K562 (cell line): ENCODE results near the gene SLC34A1. TPM values are rescaled to one million over a fixed set of nuclear protein-coding genes. Genes with fewer than 3 reads are reported as not detected.

Experiments used
- ATAC-seq: fragments of 200-7000 bp; cut with Tn5 transposase; 3 replicates; pipeline ENCODE4 v1.9.1; 2020; ENCODE audit warnings: moderate library complexity
- BruUV-seq: library from RNA; stranded (reverse); fragments of 400-500 nt; replicated peaks from 2 replicates; lab custom pipeline; 2021; lab: Mats Ljungman, UMichigan
- CTCF ChIA-PET: fragments of 300-600 bp; formaldehyde crosslinking; extraction: SDS; loops from one replicate; lab custom pipeline; 2021; ENCODE audit warnings: low intra/inter-chr PET ratio; lab: Yijun Ruan, JAX
- POLR2A ChIA-PET: fragments of 300-600, 350-650 bp; sonication (Branson Sonifier 250); formaldehyde crosslinking; extraction: SDS; loops from one replicate; lab custom pipeline; 2021; ENCODE audit warnings: antibody characterized with exemption, inconsistent platforms; lab: Yijun Ruan, JAX
- DNase-seq, 4 experiments: peaks; one replicate each; pipeline versions ENCODE4 v3.0.0 to v3.0.0-alpha.2; 2011 to 2018; ENCODE audit warnings: low spot score in 3 of 4, mixed read lengths in 3 of 4; ENCODE audit errors: extremely low read depth in 1 of 4
- FAIRE-seq: peaks from 2 replicates; lab custom pipeline; 2011; peaks lifted over from hg19 to GRCh38; lab: Jason Lieb, UNC
- H2AFZ ChIP-seq: 2 replicates; pipeline ENCODE4 v1.6.0; 2011; ENCODE audit warnings: low read depth, low read length, control low read depth, inconsistent platforms
- H3K27ac ChIP-seq: fragments of 200-600 bp; 3 replicates; pipeline ENCODE4 v1.8.0; 2011; ENCODE audit warnings: low read depth, mild to moderate bottlenecking, control low read depth, inconsistent platforms, low read length, moderate library complexity, mixed read lengths; ENCODE audit errors: extremely low read depth
- H3K27me3 ChIP-seq, 2 experiments: fragments of 300-600 bp in 1 of 2; 2 replicates in 1 of 2; 3 replicates in 1 of 2; pipeline versions ENCODE4 v1.6.0 to v1.8.0; 2011; ENCODE audit warnings: inconsistent platforms in 2 of 2, low read length in 2 of 2, mild to moderate bottlenecking in 1 of 2, mixed read lengths in 1 of 2, moderate library complexity in 1 of 2; ENCODE audit not compliant: control insufficient read depth in 2 of 2, insufficient read depth in 2 of 2
- H3K36me3 ChIP-seq: fragments of 300-600 bp; 3 replicates; pipeline ENCODE4 v1.8.0; 2011; ENCODE audit warnings: mild to moderate bottlenecking, low read length, inconsistent platforms; ENCODE audit not compliant: control insufficient read depth, insufficient read depth
- H3K4me1 ChIP-seq, 2 experiments: fragments of 200-600 bp in 1 of 2; replicated peaks in 1 of 2; 2 replicates in 1 of 2; 3 replicates in 1 of 2; pipeline versions ENCODE4 v1.5.1 to v1.8.0; 2011; ENCODE audit warnings: inconsistent platforms in 2 of 2, low read length in 2 of 2, mild to moderate bottlenecking in 1 of 2, mixed read lengths in 1 of 2, moderate library complexity in 1 of 2; ENCODE audit not compliant: control insufficient read depth in 2 of 2, insufficient read depth in 2 of 2
- H3K4me2 ChIP-seq: 2 replicates; pipeline ENCODE4 v1.6.1; 2011; ENCODE audit warnings: low read length, control low read depth, inconsistent platforms, mixed read lengths; ENCODE audit not compliant: insufficient read depth
- H3K4me3 ChIP-seq: fragments of 200-600 bp; sonication (generic), shearing (Covaris generic); 2 replicates; pipeline ENCODE4 v1.5.1; 2016; ENCODE audit warnings: control low read depth, inconsistent platforms
- H3K79me2 ChIP-seq: fragments of 200-600 bp; 3 replicates; pipeline ENCODE4 v1.8.0; 2011; ENCODE audit warnings: low read length, inconsistent platforms; ENCODE audit not compliant: control insufficient read depth, insufficient read depth
- H3K9ac ChIP-seq, 2 experiments: 2 replicates each; pipeline versions ENCODE4 v1.6.0 to v1.6.1; 2011; ENCODE audit warnings: low read depth in 2 of 2, low read length in 2 of 2, control low read depth in 1 of 2, inconsistent platforms in 1 of 2, mild to moderate bottlenecking in 1 of 2, mixed read lengths in 1 of 2; ENCODE audit not compliant: insufficient read depth in 1 of 2
- H3K9me1 ChIP-seq: one replicate; pipeline ENCODE4 v1.6.0; 2011; ENCODE audit warnings: inconsistent platforms, mild to moderate bottlenecking, low read length, moderate library complexity; ENCODE audit not compliant: control insufficient read depth, insufficient read depth
- H3K9me3 ChIP-seq: replicated peaks from 2 replicates; pipeline ENCODE4 v1.5.1; 2011; ENCODE audit warnings: low read depth, low read length, inconsistent platforms; ENCODE audit not compliant: control insufficient read depth, insufficient read depth
- H4K20me1 ChIP-seq: replicated peaks from 2 replicates; pipeline ENCODE4 v1.6.1; 2011; ENCODE audit warnings: low read length, inconsistent platforms, mixed read lengths; ENCODE audit not compliant: control insufficient read depth, insufficient read depth
- BCLAF1 ChIP-seq, 2 experiments: fragments of 450-650 bp in 1 of 2; IDR thresholded peaks; 2 replicates each; pipeline ENCODE4 v1.6.1; 2011 to 2017; ENCODE audit warnings: low read depth in 2 of 2, antibody characterized with exemption in 1 of 2, borderline replicate concordance in 1 of 2, low read length in 1 of 2, mild to moderate bottlenecking in 1 of 2, mixed read lengths in 1 of 2; ENCODE audit not compliant: control insufficient read depth in 1 of 2
- CBX2 ChIP-seq: fragments of 200-600 bp; sonication (generic); IDR thresholded peaks from one replicate; pipeline ENCODE4 v1.6.1; 2012; ENCODE audit warnings: mild to moderate bottlenecking, low read length, inconsistent platforms; ENCODE audit not compliant: insufficient read depth, poor library complexity, severe bottlenecking
- CTCF ChIP-seq, 3 experiments: IDR thresholded peaks in 2 of 3; conservative IDR thresholded peaks in 1 of 3; 2 replicates each; pipeline ENCODE4 v1.5.1; 2011 to 2012; ENCODE audit warnings: low read length in 3 of 3, mild to moderate bottlenecking in 3 of 3, control low read depth in 2 of 3, improper control_type of control experiment in 1 of 3, inconsistent platforms in 1 of 3, low read depth in 1 of 3, mixed read lengths in 1 of 3, moderate library complexity in 1 of 3; ENCODE audit not compliant: insufficient read depth in 2 of 3
- ELF1 ChIP-seq: fragments of 200-800 bp; sonication (Bioruptor generic); IDR thresholded peaks from 2 replicates; pipeline ENCODE4 v1.6.1; 2016; ENCODE audit warnings: missing genetic modification characterization, missing compliant biosample characterization
- EP400 ChIP-seq: fragments of 450-650 bp; IDR thresholded peaks from 2 replicates; pipeline ENCODE4 v1.6.1; 2017; ENCODE audit warnings: antibody characterized with exemption, mild to moderate bottlenecking, moderate library complexity
- ETS1 ChIP-seq: conservative IDR thresholded peaks from 2 replicates; pipeline ENCODE4 v1.6.1; 2011; ENCODE audit warnings: low read depth, mild to moderate bottlenecking, low read length; ENCODE audit not compliant: control insufficient read depth
- JUN ChIP-seq, 2 experiments: sonication (generic) in 1 of 2; formaldehyde crosslinking in 1 of 2; IDR thresholded peaks; 2 replicates each; pipeline versions ENCODE4 v1.6.1 to v1.8.0; 2012 to 2022; ENCODE audit warnings: borderline replicate concordance in 2 of 2, mild to moderate bottlenecking in 2 of 2, improper control_type of control experiment in 1 of 2, low read depth in 1 of 2, low read length in 1 of 2, missing genetic modification reagents in 1 of 2
- MTA3 ChIP-seq: fragments of 450-650 bp; formaldehyde crosslinking; IDR thresholded peaks from 2 replicates; pipeline ENCODE4 v1.6.1; 2017; ENCODE audit warnings: mild to moderate bottlenecking, borderline replicate concordance
- POLR2AphosphoS2 ChIP-seq: IDR thresholded peaks from 2 replicates; pipeline ENCODE4 v1.6.1; 2012; ENCODE audit warnings: low read length, improper control_type of control experiment
- POLR2G ChIP-seq: fragments of 200-400 bp; formaldehyde crosslinking; IDR thresholded peaks from 2 replicates; pipeline ENCODE4 v1.6.1; 2017; ENCODE audit warnings: low read depth, mild to moderate bottlenecking, antibody characterized with exemption, low read length, moderate library complexity
- RAD21 ChIP-seq, 2 experiments: fragments of 250-450 bp in 1 of 2; fragments of 450-650 bp in 1 of 2; sonication (Bioruptor Pico) in 1 of 2; formaldehyde crosslinking in 1 of 2; IDR thresholded peaks in 1 of 2; conservative IDR thresholded peaks in 1 of 2; 2 replicates each; pipeline versions ENCODE4 v1.4.0 to v1.8.0; 2020 to 2022; ENCODE audit warnings: mild to moderate bottlenecking in 2 of 2, moderate library complexity in 1 of 2
- ZNF133 ChIP-seq: fragments of 250-450 bp; sonication (Bioruptor Pico); IDR thresholded peaks from 2 replicates; pipeline ENCODE4 v1.4.0; 2020; ENCODE audit warnings: mild to moderate bottlenecking
- WGBS: fragments of 100-300 bp; shearing (Covaris generic); methylation state at CpG from one replicate; pipeline ENCODE4 v1.1.6; 2016; ENCODE audit warnings: low coverage, mixed read lengths; ENCODE audit not compliant: insufficient coverage; ENCODE audit errors: missing lambda C conversion rate; 5-methylcytosine and 5-hydroxymethylcytosine counted together
- in situ Hi-C: fragments of 300-500 bp; cut with MboI; formaldehyde crosslinking; loops from 4 replicates; pipeline ENCODE4 v1.15.0; 2018; ENCODE audit warnings: inconsistent platforms, mixed read lengths
- intact Hi-C: fragments of 100-400 bp; cut with micrococcal nuclease; formaldehyde crosslinking; loops from 2 replicates; pipeline ENCODE4 v1.14.2; 2022
- polyA plus RNA-seq, 8 experiments: library from polyadenylated mRNA; depleted of rRNA in 4 of 8; stranded (reverse) in 5 of 8; unstranded in 3 of 8; fragments of >200 nt; fragmentation: Nextera tagmentation in 2 of 8; fragmentation: Illumina TruSeq in 1 of 8; extraction: Ambion mirVana in 2 of 8; extraction: Trizol in 1 of 8; gene quantifications; 2 replicates each; pipeline versions ENCODE4 v1.2.1 to v1.2.3, GENCODE V29; 2011 to 2014; ENCODE audit warnings: inconsistent platforms in 1 of 8, missing spikeins in 1 of 8
- total RNA-seq, 7 experiments: library from RNA; depleted of rRNA in 6 of 7; stranded (reverse); fragments of >200 nt in 6 of 7; fragmentation: Illumina TruSeq in 2 of 7; extraction: Trizol in 2 of 7; gene quantifications; 2 replicates each; pipeline versions ENCODE4 v1.2.1 to v1.2.3, GENCODE V29; 2011 to 2021; ENCODE audit warnings: low replicate concordance in 1 of 7

SLC34A1 gene
- total and polyA plus RNA-seq, 9 of the 15 experiments (the other 6 are each of a cell fraction or from before 2014, with no cell fraction given), result not detected

GRCh38 chr5:177370488-177371119 is 13.6 kb upstream of the SLC34A1 start:
- ChIA-PET POLR2A (interaction anchor here (0.6 to 1.7 kb wide), 9 partner anchors 8 to 1191 kb away, joined by 3 to 11 read pairs (median 4); no protein-coding TSS in a partner anchor), CTCF (interaction anchor here (0.6 to 1.2 kb wide), 3 partner anchors 52 to 84 kb away, joined by 3 to 8 read pairs (median 3); no protein-coding TSS in a partner anchor)
- in situ Hi-C loops, result no loop called here
- DNase-seq (peak; percentile 89 to 97 (median 92)), FAIRE-seq (peak; percentile 94), ATAC-seq (peak; percentile 83)
- Histone ChIP-seq H3K4me3 (peak overlapping the region; percentile 45), H4K20me1 (no peaks in the 10 kb centered on the region), H3K9me1 (peaks cover 4% of the 10 kb centered on the region), H3K27ac (peak overlapping the region; percentile 32; the same call in 2 of the 3 replicates), H3K4me1 (peaks cover 46 to 63% of the 10 kb centered on the region in 2 experiments), H3K9ac (peak overlapping the region in 1 of 2 experiments; percentile 91; a peak in 2 of 4 replicates), H3K27me3 (no peaks in the 10 kb centered on the region), H3K9me3 (no peaks in the 10 kb centered on the region), H2AFZ (no peak overlapping the region), H3K4me2 (peak overlapping the region; percentile 85), H3K79me2 (peaks cover 24% of the 10 kb centered on the region), H3K36me3 (peaks cover 47% of the 10 kb centered on the region; the same call in 2 of the 3 replicates)
- 3% methylated on average over 24 of the region's 42 CpGs for WGBS
- intact Hi-C loops, result loop anchor here (1.0 kb wide), 2 partner anchors 20 to 52 kb away; no protein-coding TSS in a partner anchor
- no TSS peak for BruUV-seq
- peak; percentile 66; the same call in 1 of the 2 replicates for TF ChIP-seq EP400
- TF ChIP-seq RAD21 (CRISPR knock-in tag; conservative IDR thresholded peaks at IDR 0.05 in 1 of 2, IDR thresholded peaks at IDR 0.05 in 1 of 2), result peak; percentile 56 to 69
- TF ChIP-seq POLR2G, result peak; percentile 60
- peak; percentile 69; the same call in 1 of the 2 replicates for TF ChIP-seq ETS1
- TF ChIP-seq MTA3, result no peak
- TF ChIP-seq CTCF (IDR thresholded peaks at IDR 0.05 in 2 of 3, conservative IDR thresholded peaks at IDR 0.05 in 1 of 3; ENCODE audit: insufficient read depth in 2 of 3, low read depth in 1 of 3, low read length in 3 of 3), result peak; percentile 61 to 99 (median 97)
- no peak for TF ChIP-seq CBX2
- peak; percentile 56; the same call in 1 of the 2 replicates for TF ChIP-seq JUN (IDR thresholded peaks at IDR 0.05; ENCODE audit: borderline replicate concordance, low read depth, low read length)
- no peak for TF ChIP-seq JUN (CRISPR knock-in tag; IDR thresholded peaks at IDR 0.05; ENCODE audit: borderline replicate concordance)
- peak in 1 of 2 experiments; percentile 69; a peak in 1 of 4 replicates for TF ChIP-seq BCLAF1 (IDR thresholded peaks at IDR 0.05; ENCODE audit: borderline replicate concordance in 1 of 2, control insufficient read depth in 1 of 2, low read depth in 2 of 2, low read length in 1 of 2)
- peak; percentile 65; the same call in 1 of the 2 replicates for TF ChIP-seq POLR2AphosphoS2
- TF ChIP-seq ELF1 (tag), result 0 out of 2 replicates have a peak, but pooled peaks have one; percentile 22
- TF ChIP-seq ZNF133 (CRISPR knock-in tag), result no peak
